ENCODE measurements around the gene TRIM44.
"Not testable (repeated sequence)": the region's sequence is repeated elsewhere in the genome, so short reads cannot be mapped to it uniquely, and the experiment has no call there.

TRIM44 gene

DNA sequence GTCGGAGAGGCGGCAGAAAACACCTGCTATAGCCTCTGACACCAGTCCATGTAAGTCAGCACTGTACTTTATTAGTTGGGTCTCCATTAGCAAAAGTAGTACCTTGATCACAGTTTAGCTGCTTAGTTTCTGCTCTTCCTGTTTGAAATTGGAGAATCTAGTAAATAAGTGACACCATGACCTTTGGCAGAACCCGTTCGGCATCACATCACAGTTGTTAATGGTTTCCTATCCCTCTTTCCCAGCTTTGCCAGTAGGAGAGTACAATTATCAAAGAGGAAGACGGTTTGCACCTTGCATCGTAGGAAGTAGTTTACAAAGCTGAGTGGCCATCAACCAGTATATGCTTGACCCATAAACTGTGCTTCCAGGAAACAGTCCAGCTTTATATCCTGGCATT is 101.8 kb downstream of the TRIM44 start:
- DNase-seq, result no peak

DNA sequence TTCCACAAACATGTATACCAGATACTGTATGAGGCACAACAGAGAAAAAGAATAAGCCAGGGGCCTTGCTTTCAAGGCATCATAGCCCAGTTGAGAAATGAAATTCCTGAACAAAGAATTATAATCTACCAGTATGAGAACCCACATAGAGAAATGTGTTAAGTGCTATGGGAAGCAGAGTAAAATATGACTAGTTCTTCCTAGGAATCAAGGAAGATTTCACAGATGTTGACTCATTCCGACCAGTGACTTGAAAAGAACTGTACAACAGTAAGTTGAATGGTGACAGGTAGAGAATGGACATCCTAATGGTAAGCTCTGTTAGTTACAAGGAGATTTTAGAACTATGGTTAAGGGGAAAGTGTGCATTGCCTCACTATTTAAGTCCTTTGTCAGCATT is 102.6 kb downstream of the TRIM44 start:
- DNase-seq, result no peak

DNA sequence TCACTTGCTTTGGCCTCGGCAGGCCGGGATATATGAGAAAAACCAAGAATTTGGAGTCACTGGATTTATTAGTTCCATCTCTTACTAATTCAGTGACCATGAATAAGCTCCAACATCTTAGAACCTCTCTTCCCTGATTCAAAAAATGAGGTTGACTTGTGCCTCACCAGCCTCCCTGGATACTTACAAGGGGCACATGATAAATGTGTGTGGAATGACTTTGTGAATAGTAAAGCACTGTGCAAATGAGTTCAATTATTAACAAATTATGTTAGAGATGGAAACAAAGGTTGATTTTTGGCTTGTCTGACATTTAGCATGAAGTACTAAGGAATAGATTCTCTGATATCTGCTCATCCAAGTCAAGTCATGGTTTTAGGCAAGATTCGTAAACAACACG is 104.1 kb downstream of the TRIM44 start:
- DNase-seq, result no peak

DNA sequence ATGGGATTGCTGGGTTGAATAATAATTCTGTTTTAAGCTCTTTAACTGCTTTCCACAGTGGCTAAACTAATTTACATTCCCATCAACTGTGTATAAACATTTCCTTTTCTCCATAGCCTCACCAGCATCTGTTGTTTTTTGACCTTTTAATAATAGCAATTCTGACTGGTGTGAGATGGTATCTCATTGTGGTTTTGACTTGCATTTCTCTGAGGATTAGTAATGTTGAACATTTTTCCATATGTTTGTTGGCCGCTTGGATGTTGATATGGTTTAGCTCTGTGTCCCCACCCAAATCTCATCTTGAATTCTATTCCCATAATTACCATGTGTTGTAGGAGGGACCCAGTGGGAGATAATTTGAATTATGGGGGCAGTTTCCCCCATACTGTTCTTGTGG is 107.8 kb downstream of the TRIM44 start:
- DNase-seq, result not testable (repeated sequence)

DNA sequence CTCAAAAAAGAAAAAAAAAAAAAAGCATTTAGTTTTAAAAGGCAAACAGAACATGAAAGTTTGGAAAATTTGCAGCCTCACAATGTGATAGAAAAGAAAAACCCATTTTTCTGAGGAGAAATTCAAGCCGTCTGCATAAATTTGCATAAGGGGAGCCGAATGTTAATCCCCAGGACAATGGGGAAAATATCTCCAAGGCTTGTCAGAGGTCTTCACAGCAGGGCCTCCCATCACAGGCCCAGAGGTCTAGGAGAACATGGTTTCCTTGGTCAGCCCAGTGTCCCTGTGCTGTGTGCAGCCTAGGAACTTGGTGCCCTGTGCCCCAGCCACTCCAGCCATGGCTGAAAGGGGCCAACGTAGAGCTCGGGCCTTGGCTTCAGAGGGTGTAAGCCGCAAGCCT is 109.1 kb downstream of the TRIM44 start:
- no peak for DNase-seq

DNA sequence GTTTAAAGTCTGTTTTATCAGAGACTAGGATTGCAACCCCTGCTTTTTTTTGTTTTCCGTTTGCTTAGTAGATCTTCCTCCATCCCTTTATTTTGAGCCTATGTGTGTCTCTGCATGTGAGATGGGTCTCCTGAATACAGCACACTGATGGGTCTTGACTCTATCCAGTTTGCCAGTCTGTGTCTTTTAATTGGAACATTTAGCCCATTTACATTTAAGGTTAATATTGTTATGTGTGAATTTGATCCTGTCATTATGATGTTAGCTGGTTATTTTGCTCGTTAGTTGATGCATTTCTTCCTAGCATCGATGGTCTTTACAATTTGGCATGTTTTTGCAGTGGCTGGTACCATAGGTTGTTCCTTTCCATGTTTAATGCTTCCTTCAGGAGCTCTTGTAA is 114.7 kb downstream of the TRIM44 start:
- not testable (repeated sequence) for DNase-seq

DNA sequence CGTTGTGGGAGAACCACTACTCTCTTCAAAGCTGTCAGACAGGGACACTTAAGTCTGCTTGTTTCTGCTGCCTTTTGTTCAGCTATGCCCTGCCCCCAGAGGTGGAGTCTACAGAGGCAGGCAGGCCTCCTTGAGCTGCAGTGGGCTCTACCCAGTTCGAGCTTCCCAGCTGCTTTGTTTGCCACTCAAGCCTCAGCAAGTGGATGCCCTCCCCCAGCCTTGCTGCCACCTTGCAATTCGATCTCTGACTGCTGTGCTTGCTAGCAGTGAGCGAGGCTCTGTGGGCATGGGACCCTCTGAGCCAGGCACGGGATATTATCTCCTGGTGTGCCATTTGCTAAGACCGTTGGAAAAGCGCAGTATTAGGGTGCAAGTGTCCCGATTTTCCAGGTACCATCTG is 116.4 kb downstream of the TRIM44 start:
- not testable (repeated sequence) for DNase-seq

DNA sequence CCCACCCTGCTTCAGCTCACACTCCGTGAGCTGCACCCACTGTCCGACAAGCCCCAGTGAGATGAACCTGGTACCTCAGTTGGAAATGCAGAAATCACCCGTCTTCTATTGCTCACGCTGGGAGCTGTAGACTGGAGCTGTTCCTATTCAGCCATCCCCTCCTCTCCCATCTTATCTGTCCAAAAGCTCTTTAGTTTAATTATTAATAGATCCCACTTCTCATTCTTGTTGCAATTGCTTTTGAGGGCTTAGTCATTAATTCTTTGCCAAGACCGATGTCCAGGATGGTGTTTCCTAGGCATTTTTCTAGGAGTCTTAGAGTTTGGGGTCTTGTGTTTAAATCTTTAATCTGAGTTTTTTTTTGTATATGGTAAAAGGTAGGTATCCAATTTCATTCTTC is 116.8 kb downstream of the TRIM44 start:
- DNase-seq, result no peak

DNA sequence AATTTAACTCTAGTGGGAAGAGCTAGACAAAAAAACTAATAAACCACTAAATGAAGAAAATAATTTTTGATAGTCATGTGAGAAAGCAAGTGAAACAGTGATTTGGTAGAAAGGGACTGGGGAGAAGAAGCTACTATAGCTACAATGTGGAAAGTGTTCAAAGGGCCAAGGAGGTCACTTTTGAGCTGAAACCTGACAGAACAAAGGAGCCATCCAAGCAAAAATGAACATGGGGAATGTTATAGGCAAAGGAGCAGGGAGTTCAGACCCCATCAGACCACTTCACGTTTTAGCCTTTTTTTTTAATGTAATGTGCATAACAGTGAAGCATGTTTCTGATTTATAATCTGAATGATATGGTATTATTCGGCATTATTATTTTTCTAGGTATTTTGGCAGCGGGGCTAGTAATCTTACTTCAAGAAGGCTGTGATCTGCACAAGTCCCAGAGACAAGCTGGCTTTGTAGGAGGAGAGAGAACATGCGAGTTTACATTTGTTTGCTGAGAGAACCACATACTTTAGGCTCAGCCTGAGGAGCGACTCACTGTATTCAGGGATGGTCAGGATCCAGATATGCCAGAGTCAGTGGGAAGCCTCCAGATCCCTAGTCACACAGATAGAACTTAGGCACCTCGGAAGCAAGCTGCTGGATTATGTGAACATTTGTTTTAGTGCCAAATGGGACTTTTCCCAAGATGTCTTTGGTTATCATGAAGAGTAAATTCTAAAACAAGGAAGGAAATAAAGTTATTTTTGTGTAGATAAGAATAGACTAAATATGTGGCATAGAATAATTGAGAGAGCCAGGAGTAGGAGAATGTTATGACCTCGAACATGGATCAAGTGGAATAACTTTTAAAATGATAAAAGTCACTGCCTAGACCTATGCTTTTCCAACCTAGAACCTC is 118.6 kb downstream of the TRIM44 start:
- no peak for DNase-seq

DNA sequence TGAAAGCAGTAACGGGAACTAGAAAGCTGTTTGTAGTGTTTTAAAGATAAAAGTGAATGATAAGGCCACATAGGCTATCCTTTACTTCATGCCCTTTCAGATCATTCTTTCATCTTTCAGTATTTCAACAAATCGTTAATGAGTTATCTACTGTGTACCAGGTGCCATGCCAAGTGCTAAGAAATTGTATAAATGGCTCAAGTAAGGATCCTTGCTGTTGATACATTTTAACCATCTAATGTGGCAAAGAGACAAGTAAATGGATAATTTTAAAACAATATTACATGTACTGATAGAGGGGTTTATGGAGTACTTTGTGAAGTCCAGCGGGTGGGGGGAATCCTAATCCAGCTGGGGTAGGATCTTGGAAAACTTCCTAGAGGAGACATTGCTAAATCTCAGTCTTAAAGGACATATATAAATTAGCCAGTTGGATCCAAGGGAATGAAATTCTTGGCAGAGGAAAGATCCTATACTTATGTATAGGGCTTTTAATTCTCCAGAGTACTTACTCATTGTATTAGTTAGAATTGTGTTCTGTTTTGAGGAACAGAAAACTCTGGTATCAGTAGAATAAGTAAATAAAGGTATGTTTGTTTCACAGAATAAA is 119.4 kb downstream of the TRIM44 start:
- DNase-seq, result no peak

DNA sequence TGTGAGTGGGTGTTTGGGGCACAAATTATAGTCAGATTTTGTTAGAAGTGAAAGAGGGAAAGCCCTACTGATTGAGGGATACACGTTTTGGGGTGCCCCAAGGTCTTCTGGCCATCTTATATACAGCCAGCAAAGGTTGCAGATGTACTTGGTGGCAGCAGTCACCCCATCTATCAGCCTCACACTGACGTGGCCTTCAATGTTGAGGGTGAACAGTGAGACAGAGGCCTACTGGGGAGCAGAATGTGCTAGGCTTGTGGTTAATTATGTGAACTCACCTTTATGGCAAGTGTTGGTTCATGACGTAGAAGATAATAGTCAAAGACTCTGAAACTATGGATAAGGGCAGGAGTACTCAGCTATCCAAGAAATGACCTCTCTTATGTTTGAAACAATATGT is 121.2 kb downstream of the TRIM44 start:
- no peak for DNase-seq

DNA sequence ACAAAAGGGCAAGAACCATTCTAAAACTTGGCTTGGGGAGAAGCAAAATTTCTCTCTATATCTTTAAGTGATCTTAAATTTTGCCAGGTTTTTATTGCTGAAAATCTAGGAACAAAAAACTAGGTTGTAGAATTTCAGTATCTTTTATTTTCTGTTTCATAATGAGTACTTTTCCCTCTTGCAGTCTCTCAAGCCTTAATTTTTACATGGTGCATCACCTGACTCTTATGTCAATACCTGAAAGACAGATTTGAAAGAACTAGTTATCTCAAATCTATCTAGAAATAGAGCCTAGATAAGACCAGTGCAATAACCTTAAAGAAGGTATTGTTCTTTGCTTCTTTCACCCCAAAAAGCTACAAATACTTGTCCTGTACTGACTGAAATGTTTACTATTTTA is 122.1 kb downstream of the TRIM44 start:
- DNase-seq, result no peak

DNA sequence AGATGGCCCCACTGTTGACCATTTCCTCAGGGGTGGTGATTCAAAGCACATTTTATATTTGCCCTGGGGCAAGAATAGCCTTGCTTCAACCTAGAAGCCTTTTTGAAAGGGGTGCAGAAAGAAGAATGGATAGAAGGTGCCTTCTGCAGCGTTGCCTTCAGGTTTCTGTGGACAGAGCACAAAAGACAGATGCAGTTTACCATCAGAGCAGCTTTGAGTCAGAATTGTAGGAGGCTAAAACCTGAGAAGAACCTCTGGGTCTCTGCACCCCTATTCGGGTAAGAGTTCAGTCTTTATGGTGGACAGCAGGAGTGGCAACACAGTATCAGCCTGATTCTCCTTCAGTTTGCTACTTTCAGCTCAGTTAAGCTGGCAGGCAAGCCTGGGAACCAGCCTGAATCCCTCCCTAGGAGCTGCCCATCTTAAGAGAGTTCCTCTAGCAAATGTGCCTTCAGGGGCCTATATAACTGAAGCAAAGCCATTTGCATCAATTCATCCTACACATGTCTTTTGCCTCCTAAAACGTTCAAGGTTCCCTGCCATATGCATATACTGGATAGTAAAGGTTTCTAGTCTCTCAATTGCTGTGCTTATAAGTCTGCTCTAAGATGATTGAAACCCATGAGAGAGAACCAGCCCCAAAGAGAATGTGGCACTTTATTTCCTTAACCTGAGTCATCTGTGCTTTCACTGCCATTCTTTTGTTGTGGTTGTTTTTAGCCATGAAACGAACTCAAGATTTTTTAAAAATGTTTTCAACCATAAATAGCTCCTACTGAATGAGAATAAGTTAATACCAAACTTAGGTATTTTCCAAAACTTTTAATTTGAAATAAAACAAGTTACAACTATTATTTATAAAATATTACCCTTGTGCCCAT is 123.0 kb downstream of the TRIM44 start:
- DNase-seq, result no peak

DNA sequence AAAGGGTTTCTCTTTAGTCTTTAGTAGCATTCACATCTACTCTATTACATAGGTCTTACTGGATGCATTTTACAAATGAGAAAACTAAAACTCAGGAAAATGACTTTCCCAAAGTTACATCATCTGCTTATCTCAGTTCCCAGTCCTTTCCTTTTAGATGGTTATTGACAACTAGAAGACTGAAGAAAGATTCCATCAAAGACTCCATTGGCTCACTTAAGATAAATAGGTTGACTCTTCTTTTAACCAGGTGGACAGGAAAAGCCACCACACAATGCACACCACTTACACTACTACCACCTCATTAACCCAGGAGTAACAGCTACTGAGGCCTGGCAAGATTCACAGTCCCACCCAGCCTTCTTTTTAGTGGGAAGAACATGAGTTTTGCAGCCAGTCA is 123.6 kb downstream of the TRIM44 start:
- no peak for DNase-seq

DNA sequence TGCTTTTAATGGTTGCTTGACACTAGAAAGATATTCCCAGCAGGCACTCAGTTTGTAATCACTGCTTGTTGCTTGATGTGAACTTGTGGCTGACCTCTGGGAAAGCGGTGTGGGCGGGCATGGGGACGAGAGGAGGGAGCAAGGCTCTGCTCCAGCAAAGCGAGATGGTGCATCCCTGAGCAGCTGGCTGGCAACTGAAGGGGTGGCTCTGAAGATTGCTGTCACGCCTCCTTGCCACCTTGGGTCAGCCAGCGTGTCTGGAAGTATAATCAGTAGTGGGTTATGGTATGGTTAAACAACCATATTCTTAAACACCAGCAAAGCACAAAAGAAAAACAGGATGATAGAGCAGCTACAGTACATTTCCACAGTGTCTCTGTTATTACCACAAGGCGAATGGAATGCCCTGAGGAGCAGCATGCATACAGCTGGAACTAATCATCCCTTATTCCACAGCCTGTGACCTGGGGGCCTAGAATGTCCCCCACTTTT is 124.5 kb downstream of the TRIM44 start:
- no peak for DNase-seq

DNA sequence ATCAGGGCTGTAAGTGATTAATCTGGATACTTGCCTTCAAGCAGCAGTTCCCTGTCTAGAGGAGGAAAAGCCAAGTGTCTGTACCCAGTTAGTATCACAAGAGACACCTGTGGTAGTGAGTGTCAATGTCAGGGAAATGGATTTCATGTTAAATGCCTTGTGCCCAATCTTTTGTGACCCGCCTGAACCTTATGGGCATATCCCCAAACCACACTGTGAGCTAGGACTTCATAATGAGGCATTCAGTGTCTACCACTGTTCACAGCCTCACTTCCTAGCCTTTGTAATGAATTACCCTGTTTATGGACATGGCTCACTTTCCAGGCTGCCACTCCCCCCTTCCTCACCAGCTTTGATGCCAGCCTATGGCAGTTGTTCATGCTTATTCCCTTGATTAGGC is 125.1 kb downstream of the TRIM44 start:
- DNase-seq, result no peak

DNA sequence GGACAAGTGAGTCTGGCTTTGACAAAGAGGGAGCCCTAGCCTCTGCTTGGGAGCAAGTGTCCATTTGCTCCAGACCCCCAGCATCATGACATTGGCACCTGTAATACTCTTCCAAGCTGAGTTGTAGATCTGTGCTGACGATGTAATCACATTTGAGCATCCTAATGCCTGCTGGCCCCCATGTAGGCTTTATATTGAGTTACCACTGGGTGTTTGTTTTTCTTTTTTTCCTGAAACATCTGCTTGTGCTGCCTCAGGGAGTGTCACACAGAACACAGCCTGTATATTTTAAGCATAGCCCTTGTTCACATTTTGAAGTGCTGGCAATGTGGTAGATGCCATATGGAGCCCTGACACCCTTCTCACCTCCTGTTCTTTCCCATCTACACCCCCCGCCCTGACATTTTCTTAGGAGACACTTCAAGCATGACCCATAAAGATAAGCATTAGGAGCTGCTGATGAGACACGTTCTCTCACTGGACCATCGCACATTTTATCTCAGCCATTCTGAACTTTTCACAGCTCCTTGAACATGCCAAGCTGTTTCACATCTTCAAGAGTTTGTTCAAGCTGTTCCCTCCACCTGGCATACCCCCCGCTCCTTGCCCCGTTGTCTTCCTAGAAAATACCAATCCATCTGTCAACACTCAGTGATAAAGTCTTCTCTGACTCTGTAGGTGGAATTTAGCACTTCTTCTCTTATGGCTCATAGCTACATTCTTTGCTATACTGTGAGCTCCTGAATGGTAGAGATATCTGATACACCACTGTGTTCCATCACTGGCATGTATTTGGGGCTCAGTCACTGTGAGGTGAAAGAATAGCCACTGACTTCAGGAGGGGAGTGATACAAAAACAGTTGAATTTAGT is 128.7 kb downstream of the TRIM44 start:
- no peak for DNase-seq

DNA sequence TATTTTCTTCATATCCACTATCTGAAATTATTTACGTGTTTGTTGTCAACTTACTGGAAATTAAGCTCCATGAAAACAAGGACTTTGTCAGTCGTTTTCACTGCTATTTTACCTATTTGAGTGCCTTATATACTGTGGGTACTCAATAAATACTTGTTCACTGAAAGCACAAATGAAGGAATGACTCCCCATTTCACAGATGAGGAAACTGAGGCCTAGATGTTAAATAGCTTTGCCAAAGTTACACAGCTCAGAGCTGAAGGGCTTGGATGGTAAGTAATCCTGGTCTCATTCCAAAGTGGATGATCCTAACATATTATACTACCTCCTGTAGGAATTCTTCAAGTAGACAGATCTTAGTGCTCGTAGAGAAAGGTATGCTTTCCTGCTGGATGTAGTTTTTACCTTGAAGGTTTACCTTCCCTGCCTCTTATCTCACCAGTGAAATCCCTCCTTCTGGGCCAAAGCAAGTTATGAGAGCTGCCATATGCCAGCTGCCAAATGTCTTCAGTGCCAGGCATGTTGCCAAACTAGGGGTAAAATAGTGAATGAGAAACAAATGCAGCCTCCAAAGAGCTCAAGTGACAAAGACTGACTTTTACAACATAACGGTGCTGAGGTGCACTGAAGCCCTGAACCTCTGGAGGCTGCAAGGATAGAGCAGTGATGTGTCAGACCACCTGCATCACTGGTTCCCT is 129.7 kb downstream of the TRIM44 start:
- no peak for DNase-seq

DNA sequence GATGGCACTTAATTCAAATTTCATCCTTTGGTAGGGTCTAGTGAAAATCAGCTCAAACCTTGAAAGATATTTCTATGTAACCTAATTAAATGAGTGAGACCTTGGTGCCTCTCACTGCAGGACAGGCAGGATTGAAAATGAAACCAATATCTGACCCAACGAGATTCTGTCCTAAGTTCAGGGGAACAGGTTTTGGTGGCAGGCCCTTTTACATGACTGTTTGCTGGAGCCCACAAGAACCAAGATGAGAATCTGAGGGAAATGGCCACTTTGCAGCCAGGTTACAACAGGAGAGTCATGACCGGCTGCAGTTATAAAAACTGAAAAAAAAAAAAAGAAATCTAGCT is 130.2 kb downstream of the TRIM44 start:
- DNase-seq, result no peak

DNA sequence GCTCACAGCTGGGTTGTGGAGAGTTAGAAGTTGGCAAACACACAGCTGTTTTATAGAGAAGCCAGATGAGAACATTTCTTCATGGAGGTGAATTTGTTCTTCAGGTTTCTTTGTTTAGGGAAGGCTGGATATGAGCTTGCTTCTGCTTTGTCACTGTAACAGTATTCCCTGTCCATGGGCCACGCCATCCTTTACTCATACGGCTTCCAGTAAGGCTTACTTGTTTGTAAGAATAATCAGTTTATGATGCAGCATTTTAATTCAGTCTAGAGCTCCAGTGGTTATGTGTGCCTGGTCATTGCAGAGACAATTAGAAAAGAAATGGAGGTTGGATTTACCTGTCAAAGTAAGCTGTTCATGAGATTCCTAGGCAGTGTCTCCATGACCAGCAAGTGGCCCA is 131.8 kb downstream of the TRIM44 start:
- no peak for DNase-seq

DNA sequence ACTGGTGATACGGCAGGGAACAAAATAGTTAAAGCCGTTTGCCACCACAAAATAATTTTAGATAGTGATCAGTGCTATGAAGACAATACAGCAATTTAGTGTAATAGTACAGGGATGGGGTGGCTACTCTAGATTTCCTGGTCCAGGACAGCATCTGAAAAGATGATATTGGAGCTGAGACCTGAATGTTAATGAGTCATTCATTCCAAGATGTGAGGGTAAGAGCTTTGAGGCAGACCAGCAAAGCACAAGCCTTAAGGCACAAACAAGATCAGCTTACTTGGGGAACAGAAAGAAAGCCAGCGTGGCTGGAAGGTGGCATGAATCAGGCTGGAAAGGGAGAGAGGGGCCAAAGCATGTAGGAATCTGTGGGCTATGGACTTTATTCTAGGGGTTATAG is 132.3 kb downstream of the TRIM44 start:
- DNase-seq, result no peak

DNA sequence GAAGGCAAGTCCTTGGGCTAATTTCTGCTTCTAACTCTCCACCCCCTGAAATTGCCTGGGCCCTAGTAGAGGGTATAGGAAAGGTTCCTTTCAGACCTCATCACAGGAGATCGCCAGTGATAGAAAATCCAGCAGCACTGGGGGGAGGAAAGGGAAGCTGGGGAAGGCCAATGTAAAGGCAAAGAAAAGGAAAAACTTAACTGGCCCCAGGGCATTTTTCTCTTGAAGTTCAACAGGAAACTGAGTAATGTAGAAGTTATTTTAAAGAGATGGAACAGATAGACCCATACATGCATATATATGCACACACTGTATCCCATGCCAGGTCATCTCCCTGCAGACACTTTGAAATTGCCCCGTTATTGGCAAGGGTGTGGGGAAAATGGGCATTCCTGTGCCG is 134.0 kb downstream of the TRIM44 start:
- no peak for DNase-seq
